Measurements from ENCODE around the gene KANK2.

DNA sequence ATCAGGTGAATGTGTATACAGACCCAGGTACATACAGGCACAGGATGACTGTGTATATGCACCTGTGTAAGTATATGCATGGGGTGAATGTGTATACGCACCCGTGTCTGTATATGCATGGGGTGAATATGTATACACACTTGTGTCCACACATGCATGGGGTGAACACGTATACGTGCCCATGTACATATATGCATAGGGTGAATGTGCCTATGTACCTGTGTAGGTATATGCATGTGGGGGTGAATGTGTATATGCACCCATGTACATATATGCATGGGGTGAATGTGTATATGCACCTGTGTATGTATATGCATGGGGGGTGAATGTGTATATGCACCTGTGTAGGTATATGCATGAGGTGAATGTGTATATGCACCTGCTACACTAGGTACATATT, 35.2 kb upstream of the KANK2 start:
- TF ChIP-seq NFIC (IDR thresholded peaks at IDR 0.05; ENCODE audit: borderline replicate concordance) = no peak
- TF ChIP-seq, protein P1, sequence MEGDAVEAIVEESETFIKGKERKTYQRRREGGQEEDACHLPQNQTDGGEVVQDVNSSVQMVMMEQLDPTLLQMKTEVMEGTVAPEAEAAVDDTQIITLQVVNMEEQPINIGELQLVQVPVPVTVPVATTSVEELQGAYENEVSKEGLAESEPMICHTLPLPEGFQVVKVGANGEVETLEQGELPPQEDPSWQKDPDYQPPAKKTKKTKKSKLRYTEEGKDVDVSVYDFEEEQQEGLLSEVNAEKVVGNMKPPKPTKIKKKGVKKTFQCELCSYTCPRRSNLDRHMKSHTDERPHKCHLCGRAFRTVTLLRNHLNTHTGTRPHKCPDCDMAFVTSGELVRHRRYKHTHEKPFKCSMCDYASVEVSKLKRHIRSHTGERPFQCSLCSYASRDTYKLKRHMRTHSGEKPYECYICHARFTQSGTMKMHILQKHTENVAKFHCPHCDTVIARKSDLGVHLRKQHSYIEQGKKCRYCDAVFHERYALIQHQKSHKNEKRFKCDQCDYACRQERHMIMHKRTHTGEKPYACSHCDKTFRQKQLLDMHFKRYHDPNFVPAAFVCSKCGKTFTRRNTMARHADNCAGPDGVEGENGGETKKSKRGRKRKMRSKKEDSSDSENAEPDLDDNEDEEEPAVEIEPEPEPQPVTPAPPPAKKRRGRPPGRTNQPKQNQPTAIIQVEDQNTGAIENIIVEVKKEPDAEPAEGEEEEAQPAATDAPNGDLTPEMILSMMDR (IDR thresholded peaks at IDR 0.05) = no peak
- no peak for TF ChIP-seq EP300 (IDR thresholded peaks at IDR 0.05; ENCODE audit: borderline replicate concordance in 1 of 2, low read depth in 1 of 2, low read length in 1 of 2)
- TF ChIP-seq EZH2phosphoT487 (IDR thresholded peaks at IDR 0.05; ENCODE audit: borderline replicate concordance, low read depth) = no peak
- no peak for TF ChIP-seq TEAD4 (IDR thresholded peaks at IDR 0.05; ENCODE audit: borderline replicate concordance, insufficient read depth)
- TF ChIP-seq, protein P2, sequence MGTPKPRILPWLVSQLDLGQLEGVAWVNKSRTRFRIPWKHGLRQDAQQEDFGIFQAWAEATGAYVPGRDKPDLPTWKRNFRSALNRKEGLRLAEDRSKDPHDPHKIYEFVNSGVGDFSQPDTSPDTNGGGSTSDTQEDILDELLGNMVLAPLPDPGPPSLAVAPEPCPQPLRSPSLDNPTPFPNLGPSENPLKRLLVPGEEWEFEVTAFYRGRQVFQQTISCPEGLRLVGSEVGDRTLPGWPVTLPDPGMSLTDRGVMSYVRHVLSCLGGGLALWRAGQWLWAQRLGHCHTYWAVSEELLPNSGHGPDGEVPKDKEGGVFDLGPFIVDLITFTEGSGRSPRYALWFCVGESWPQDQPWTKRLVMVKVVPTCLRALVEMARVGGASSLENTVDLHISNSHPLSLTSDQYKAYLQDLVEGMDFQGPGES (IDR thresholded peaks at IDR 0.05; ENCODE audit: low read depth, low read length) = no peak
- no peak for TF ChIP-seq TAF1 (IDR thresholded peaks at IDR 0.05; ENCODE audit: borderline replicate concordance, low read depth, low read length)
- TF ChIP-seq RCOR1 (IDR thresholded peaks at IDR 0.05; ENCODE audit: low read length) = no peak

Data from SK-N-SH (cell line).